Fibroblast of upper back skin (primary cell): ENCODE data around the gene KCNK7.

ENCODE experiments used
- DNase-seq: peaks from one replicate; pipeline ENCODE4 v3.0.0-alpha.2; 2013

The KCNK7 gene

DNA sequence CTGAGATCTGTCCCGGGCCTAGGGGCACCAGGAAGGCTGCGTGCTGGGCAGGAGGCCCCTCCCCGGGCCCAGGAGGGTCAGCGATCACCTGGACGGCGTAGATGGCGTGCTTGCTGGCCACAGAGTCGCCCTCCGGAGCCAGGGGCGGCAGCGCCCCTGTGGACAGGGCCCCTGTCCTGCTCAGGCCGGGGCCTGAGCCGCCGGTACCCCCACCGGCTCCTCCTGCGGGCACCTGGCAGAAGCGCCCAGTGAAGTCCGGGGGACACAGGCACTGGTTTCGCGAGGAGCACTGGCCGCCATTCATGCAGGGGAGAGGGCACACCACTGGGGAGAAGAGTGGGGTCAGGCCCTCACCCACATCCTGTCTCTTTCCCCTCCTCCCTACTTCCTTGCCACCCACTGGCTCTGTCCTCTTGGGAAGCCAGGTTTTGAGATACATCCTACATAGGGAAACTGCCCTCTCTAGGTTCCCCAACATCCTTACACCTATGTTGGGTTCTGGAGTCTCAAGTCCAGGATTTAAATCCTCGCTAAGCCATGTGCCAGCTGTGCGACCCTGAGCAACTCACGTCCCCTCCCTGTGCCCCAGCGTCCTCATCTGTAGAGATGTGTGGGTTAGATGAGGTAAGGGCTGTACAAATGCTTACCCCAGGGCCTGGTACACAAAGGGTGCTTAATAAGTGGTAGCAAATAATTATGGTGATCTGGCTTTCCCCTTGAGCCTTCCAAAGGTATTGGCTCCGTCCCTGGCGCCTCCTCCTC is 41.4 kb downstream of the KCNK7 start:
- no peak for DNase-seq

DNA sequence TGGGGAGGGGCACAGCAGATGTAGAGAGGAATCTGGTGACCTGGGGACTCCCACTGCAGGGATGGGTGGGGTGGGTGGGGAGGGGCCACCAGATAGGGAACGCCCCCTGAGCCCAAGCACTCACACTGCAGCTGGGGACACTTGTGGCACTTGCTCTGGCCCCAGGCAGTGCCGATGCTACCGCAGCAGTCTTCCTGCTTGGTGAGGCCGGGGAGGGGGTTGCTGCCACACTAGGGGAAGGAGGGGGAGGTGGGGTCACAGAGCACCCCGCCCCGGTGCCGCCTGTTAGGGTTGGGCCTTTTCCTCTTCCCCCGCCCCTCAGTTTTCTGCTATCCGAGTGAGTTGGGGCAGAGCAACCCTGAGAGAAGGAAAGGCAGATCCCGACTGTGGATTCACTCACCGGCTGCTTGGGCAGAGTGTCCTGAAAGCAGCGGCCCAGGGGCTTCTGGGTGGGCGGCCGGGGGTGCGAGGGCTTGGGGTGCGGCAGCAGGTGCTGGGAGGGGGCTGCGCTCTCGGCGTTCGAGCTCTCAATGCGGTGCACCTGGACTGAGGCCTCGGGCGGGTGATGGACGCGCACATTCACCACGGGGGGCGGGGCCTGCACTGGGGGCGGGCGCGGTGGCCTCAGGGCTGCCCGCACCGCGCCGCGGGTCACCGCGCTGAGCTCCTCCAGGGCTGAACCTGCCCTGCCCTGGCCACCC is 42.1 kb downstream of the KCNK7 start:
- no peak for DNase-seq

DNA sequence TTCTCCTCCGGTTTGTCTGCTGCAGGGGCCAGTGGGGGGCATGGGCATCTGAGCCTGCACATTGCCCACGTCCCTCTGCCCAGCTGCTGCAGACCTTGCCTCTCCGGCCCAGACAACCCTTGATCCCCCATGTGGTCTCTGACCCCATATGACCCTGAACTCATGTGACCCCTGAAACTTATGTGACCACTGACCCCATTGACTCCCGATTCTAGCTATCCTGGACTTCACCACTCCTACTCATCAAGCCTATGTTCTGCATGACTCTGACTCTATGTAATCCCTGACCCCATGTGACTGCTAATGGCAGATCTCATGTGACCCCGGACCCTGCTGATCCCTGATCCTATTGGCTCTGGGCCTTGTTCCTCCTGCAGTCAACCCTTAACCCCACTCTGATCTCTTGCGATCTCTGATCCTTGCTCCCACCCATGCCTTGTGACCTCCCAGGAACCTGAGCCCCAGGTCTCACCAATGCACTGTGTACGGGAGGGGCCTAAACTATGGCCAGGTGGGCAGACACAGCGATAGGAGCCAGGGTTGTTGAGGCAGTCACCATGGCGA is 43.1 kb downstream of the KCNK7 start:
- DNase-seq = no peak

DNA sequence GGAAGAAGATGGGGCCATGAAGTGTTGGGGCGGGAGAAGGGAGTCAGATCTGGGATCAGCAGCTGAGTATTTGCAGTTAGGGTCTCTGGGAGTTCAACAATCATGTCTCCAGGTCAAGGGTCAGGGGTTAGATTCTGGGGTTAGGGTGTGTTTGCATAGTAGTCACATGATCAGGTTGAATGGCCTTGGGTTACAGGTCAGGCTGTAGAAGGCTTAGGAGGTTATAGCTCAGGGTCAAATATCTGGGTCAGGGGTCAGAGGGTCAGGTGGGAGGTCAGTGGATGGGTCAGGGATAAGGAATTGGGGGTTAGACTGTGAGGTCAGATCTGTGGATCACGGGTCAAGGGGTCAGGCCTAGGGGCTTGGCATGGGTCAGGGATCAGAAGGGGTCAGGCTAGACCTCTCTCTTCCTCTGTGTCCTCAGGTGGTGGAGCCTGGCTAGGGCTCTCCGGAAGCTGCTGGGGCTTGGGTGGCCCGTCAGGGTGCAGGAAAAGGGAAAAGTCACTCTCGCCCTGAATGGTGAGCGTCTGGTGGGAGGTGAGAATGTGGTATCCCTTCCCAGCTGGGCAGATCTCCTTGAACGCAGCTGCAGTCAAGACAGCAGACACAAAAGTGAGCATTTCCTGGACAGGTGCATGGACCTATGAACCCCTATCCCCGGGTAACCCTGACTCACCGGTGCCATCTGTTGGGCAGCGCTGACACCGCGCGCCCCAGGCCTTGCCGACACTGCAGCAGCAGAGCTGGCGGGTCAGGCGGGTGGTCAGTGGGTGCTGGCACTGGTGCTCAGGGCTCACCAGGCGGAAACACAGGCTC is 43.8 kb downstream of the KCNK7 start:
- DNase-seq = no peak

DNA sequence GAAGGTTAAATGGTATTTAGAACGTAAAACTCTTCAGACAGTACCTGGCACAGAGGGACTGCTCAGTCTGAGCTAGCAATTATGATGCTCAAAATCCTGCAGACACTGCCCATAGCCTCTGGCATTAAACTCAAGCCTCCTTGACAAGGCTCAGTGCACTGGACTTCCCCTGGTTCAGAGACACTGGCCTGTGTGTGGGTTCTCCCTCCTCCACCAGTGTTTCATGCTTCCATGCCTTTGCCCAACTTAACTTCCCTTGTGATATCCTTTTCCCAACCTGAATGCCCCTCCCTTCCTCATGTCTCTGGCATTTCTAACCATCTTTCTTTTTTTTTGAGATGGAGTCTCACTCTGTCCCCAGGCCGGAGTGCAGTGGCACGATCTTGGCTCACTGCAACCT is 46.5 kb downstream of the KCNK7 start:
- DNase-seq = no peak

DNA sequence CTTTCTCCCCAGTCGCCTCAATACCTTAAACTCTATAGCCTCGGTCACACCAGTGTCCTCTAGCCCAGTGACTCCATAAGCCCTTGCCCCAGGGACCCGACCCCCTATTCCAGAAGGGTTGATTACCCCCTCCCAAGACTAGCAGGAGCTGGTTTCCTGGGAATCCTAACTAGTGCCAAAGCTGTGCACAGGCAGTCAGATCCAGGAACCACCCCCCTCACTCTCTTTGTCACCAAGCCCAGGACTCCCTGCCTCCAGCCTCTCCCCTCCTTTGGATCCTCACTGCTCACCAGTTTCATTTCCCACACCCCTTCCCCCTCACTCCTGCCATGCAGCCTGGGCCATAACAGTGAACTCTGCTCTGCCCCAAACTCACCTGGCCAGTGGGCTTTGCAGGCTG is 47.2 kb downstream of the KCNK7 start:
- DNase-seq = no peak

DNA sequence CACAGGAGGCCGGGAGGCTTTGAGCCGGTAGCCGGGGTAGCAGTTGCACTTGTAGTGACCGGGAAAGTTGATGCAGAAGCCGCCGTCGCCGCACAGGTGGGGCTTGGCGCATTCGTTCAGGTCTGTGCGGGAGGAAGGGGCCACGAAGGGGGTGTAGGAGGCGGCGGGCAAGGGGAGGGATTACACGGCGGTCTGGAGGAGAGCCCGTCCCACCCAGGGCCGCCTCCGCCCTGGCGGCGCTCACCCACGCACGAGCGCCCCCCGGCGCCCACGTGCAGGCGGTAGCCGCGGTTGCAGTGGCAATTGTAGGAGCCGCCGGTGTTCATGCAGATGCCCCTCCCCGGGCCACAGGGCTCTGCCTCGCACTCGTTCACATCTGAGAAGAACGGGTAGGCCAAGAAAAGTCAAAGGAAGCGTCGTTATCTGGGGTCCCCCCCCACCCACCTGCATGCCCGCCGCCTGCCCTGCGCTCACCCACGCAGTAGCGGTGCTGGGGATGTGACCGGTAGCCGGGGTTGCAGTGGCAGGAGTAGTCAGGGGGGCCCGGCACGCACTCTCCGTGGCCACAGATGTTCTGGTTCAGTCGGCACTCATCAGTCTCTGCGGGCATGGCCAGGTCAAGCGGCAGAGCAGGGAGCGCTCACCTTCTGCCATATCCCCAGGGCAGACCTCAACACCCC is 48.0 kb downstream of the KCNK7 start:
- no peak for DNase-seq

DNA sequence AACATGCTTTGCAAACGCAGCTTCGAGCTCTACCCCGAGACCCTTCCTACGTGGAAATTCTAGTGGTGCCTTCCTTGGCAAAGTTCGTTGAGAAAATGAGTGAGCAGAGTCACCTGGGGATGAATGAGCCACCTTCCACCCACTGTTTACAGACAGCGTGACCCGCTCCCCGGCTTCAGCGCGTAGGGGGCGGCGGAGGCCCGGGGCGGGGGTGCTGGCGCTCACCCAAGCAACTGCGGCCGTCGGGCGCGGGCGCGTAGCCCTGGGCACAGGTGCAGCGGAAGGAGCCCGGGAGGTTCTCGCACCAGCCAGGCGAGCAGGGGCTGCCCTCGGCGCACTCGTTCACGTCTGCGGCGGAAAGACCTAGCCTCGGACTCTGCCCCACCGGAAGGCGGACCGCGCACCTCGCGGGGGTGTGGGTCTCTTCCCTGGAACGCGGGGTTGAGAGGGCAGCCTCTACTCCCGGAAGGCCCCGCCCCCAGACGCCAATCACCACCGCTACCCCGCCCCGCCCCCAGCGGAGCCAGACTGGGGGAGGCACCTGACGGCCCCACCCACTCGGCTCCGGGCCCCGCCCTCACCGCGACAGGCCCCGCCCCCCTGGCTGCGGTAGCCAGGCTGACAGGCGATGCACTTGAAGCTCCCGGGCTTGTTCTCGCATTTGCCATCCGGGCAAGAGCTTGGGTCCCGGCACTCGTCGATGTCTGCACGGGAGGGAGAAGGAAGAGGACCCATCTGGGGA is 49.2 kb downstream of the KCNK7 start:
- no peak for DNase-seq

DNA sequence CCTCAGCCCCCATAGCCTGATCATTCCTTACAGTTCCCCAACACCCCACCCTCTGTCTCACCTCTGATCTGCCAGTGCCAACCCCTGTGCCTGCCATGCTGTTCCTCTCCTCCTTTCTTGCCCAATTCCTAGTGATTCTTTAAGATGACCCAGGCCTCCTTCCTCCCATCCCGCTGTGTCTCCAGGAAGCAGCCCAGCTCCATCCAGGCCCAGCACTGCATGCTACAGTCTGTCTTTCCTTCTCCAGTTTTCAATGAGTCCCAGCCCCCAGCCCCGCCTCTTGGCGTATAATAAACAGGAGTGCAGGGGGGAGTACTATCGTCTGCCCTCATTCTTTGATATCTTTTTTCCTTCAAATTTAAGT is 49.8 kb downstream of the KCNK7 start:
- DNase-seq = no peak
